KMS-11 (cell line): ENCODE measurements around the gene PTRHD1.

ENCODE experiments used
- H2AFZ ChIP-seq: fragments of 200-600 bp; sonication (generic); 2 replicates; pipeline ENCODE4 v1.6.1; 2016; ENCODE audit warnings: antibody characterized with exemption, mixed run types, low read depth
- H3K27ac ChIP-seq: fragments of 200-600 bp; sonication (generic); 2 replicates; pipeline ENCODE4 v1.6.1; 2016; ENCODE audit warnings: mild to moderate bottlenecking, mixed run types
- H3K27me3 ChIP-seq: fragments of 200-600 bp; sonication (generic); 2 replicates; pipeline ENCODE4 v1.6.1; 2017; ENCODE audit warnings: mild to moderate bottlenecking, low read depth, mixed run types, moderate library complexity; ENCODE audit not compliant: insufficient read depth
- H3K36me3 ChIP-seq: fragments of 200-600 bp; sonication (generic); 2 replicates; pipeline ENCODE4 v1.6.1; 2017; ENCODE audit warnings: mild to moderate bottlenecking, mixed run types; ENCODE audit not compliant: insufficient read depth
- H3K4me1 ChIP-seq: fragments of 200-600 bp; sonication (generic); 2 replicates; pipeline ENCODE4 v1.6.1; 2016; ENCODE audit warnings: mild to moderate bottlenecking, low read depth, mixed run types; ENCODE audit not compliant: poor library complexity, severe bottlenecking
- H3K4me2 ChIP-seq: fragments of 200-600 bp; sonication (generic); 2 replicates; pipeline ENCODE4 v1.7.0; 2016; ENCODE audit warnings: mild to moderate bottlenecking, mixed run types
- H3K4me3 ChIP-seq: fragments of 200-600 bp; sonication (generic); IDR thresholded peaks from 2 replicates; pipeline ENCODE4 v1.6.1; 2017; ENCODE audit warnings: low read depth, low read length, mixed read lengths; ENCODE audit not compliant: insufficient read depth
- H3K79me2 ChIP-seq: fragments of 200-600 bp; sonication (generic); 2 replicates; pipeline ENCODE4 v1.6.1; 2016; ENCODE audit warnings: low read depth, mixed run types; ENCODE audit not compliant: insufficient read depth
- H3K9ac ChIP-seq: fragments of 200-600 bp; sonication (generic); 2 replicates; pipeline ENCODE4 v1.6.1; 2016; ENCODE audit warnings: mild to moderate bottlenecking, mixed run types
- H4K20me1 ChIP-seq: fragments of 200-600 bp; sonication (generic); 2 replicates; pipeline ENCODE4 v1.6.1; 2016; ENCODE audit warnings: mild to moderate bottlenecking, mixed run types; ENCODE audit not compliant: insufficient read depth
- CTCF ChIP-seq: fragments of 200-600 bp; sonication (generic); conservative IDR thresholded peaks from 2 replicates; pipeline ENCODE4 v1.6.1; 2017; ENCODE audit warnings: low read depth, mild to moderate bottlenecking, antibody characterized with exemption, low read length, moderate library complexity, mixed read lengths

The PTRHD1 gene

GRCh38 chr2:24816404-24816803 lies 23.2 kb upstream of the PTRHD1 start:
- TF ChIP-seq CTCF, result no peak
- no peaks in the 10 kb centered on the region; the same call in 1 of the 2 replicates for H3K36me3 ChIP-seq

GRCh38 chr2:24815171-24815570 lies 22.0 kb upstream of the PTRHD1 start:
- Histone ChIP-seq H3K4me2 (no peak overlapping the region), H4K20me1 (no peaks in the 10 kb centered on the region), H3K4me3 (no peak overlapping the region), H2AFZ (no peak overlapping the region), H3K4me1 (peaks cover 6% of the 10 kb centered on the region), H3K36me3 (no peaks in the 10 kb centered on the region), H3K27me3 (no peaks in the 10 kb centered on the region), H3K9ac (no peak overlapping the region), H3K27ac (no peak overlapping the region), H3K79me2 (peaks cover 31% of the 10 kb centered on the region; the same call in 1 of the 2 replicates)
- no peak for TF ChIP-seq CTCF

More at GRCh38 chr2:24816404-24816803, 23.2 kb upstream of the PTRHD1 start:
- no peak overlapping the region for H2AFZ ChIP-seq
- H3K4me3 ChIP-seq, result no peak overlapping the region
- no peaks in the 10 kb centered on the region for H3K27me3 ChIP-seq
- no peak overlapping the region for H3K4me2 ChIP-seq
- H3K27ac ChIP-seq, result no peak overlapping the region
- no peak overlapping the region for H3K9ac ChIP-seq
- peaks cover 11% of the 10 kb centered on the region for H3K4me1 ChIP-seq
- no peaks in the 10 kb centered on the region for H4K20me1 ChIP-seq
- peaks cover 21% of the 10 kb centered on the region; the same call in 1 of the 2 replicates for H3K79me2 ChIP-seq

- no peak overlapping the region for H3K4me3 ChIP-seq
- no peaks in the 10 kb centered on the region for H3K27me3 ChIP-seq
- H2AFZ ChIP-seq, result no peak overlapping the region
- no peaks in the 10 kb centered on the region for H3K36me3 ChIP-seq
- peaks cover 9% of the 10 kb centered on the region for H3K4me1 ChIP-seq
- H4K20me1 ChIP-seq, result no peaks in the 10 kb centered on the region
- no peak overlapping the region for H3K27ac ChIP-seq
- no peak overlapping the region for H3K9ac ChIP-seq
- peaks cover 37% of the 10 kb centered on the region for H3K79me2 ChIP-seq
- no peak overlapping the region for H3K4me2 ChIP-seq
- no peak for TF ChIP-seq CTCF
Measured at GRCh38 chr2:24814516-24814915, 21.3 kb upstream of the PTRHD1 start.

GRCh38 chr2:24813691-24814137 lies 20.5 kb upstream of the PTRHD1 start:
- Histone ChIP-seq H3K36me3 (no peaks in the 10 kb centered on the region), H3K4me1 (peaks cover 10% of the 10 kb centered on the region)
- TF ChIP-seq CTCF, result no peak

More at GRCh38 chr2:24813691-24814137, 20.5 kb upstream of the PTRHD1 start:
- Histone ChIP-seq H3K4me2 (no peak overlapping the region), H3K4me3 (no peak overlapping the region), H4K20me1 (no peaks in the 10 kb centered on the region), H3K9ac (no peak overlapping the region), H3K27me3 (no peaks in the 10 kb centered on the region), H3K79me2 (peaks cover 45% of the 10 kb centered on the region), H3K27ac (no peak overlapping the region), H2AFZ (no peak overlapping the region)
